HG02798 (cell line): ENCODE measurements around the gene CTIF.
A peak's percentile ranks its signal among the peaks of the same experiment; 100 is the strongest.

Experiments used
- ATAC-seq: cut with Tn5 transposase; IDR thresholded peaks from one replicate; pipeline ENCODE4 v1.9.1; 2021; ENCODE audit warnings: mild to moderate bottlenecking; ENCODE audit not compliant: unreplicated experiment, poor library complexity

Gene CTIF

GRCh38 chr18:48740068-48740440 lies 201.2 kb downstream of the CTIF start:
- ATAC-seq = no peak

- ATAC-seq = no peak
These were observed 202.1 kb downstream of the CTIF start for GRCh38 chr18:48740851-48741485.

- no peak for ATAC-seq
These were observed 203.0 kb downstream of the CTIF start for GRCh38 chr18:48741866-48742265.

GRCh38 chr18:48742304-48742703 lies 203.5 kb downstream of the CTIF start:
- no peak for ATAC-seq

GRCh38 chr18:48742706-48743475 lies 204.1 kb downstream of the CTIF start:
- ATAC-seq = no peak

- ATAC-seq = no peak
These were observed 205.1 kb downstream of the CTIF start for GRCh38 chr18:48743886-48744285.

GRCh38 chr18:48745293-48745692 lies 206.5 kb downstream of the CTIF start:
- no peak for ATAC-seq

GRCh38 chr18:48749768-48750167 lies 210.9 kb downstream of the CTIF start:
- no peak for ATAC-seq

GRCh38 chr18:48750485-48751175 lies 211.8 kb downstream of the CTIF start:
- ATAC-seq = no peak

- no peak for ATAC-seq
These were observed 213.1 kb downstream of the CTIF start for GRCh38 chr18:48751727-48752468.

GRCh38 chr18:48752478-48752877 lies 213.6 kb downstream of the CTIF start:
- no peak for ATAC-seq

- ATAC-seq = no peak
These were observed 214.1 kb downstream of the CTIF start for GRCh38 chr18:48752928-48753327.

- no peak for ATAC-seq
These were observed 214.9 kb downstream of the CTIF start for GRCh38 chr18:48753691-48754090.

GRCh38 chr18:48754559-48754958 lies 215.7 kb downstream of the CTIF start:
- ATAC-seq = no peak

- ATAC-seq = peak; percentile 62
These were observed 216.2 kb downstream of the CTIF start for GRCh38 chr18:48754993-48755473.

- ATAC-seq = no peak
These were observed 217.8 kb downstream of the CTIF start for GRCh38 chr18:48756511-48757226.

GRCh38 chr18:48757367-48757766 lies 218.5 kb downstream of the CTIF start:
- no peak for ATAC-seq

GRCh38 chr18:48757906-48758305 lies 219.1 kb downstream of the CTIF start:
- ATAC-seq = no peak

GRCh38 chr18:48761582-48761981 lies 222.8 kb downstream of the CTIF start:
- ATAC-seq = no peak

- no peak for ATAC-seq
These were observed 223.2 kb downstream of the CTIF start for GRCh38 chr18:48762022-48762421.
